Stimulated activated CD8-positive, alpha-beta memory T cell treated with anti-CD3 and anti-CD28 coated beads, Interleukin-12 subunit alpha, Interleukin-12 subunit beta, amount 100 ng/mL, for 24 hours (primary cell): ENCODE data around the gene CCDC116.
"Not testable (repeated sequence)": the region's sequence is repeated elsewhere in the genome, so short reads cannot be mapped to it uniquely, and the experiment has no call there.

Experiments used
- DNase-seq: peaks from one replicate; pipeline ENCODE4 v3.0.0-alpha.2; 2020; ENCODE audit errors: extremely low read depth

The CCDC116 gene

GRCh38 chr22:21652010-21652546 is 19.5 kb downstream of the CCDC116 start:
- peak; percentile 73 for DNase-seq

GRCh38 chr22:21652547-21653545 is 20.3 kb downstream of the CCDC116 start:
- no peak for DNase-seq

GRCh38 chr22:21657020-21657359 is 24.4 kb downstream of the CCDC116 start:
- DNase-seq, result no peak

- peak; percentile 53 for DNase-seq
These were observed 24.9 kb downstream of the CCDC116 start for GRCh38 chr22:21657360-21658032.

- DNase-seq, result no peak
These were observed 27.4 kb downstream of the CCDC116 start for GRCh38 chr22:21659864-21660525.

GRCh38 chr22:21660904-21661303 is 28.3 kb downstream of the CCDC116 start:
- DNase-seq, result no peak

GRCh38 chr22:21661991-21662390 is 29.4 kb downstream of the CCDC116 start:
- no peak for DNase-seq

- DNase-seq, result no peak
These were observed 31.2 kb downstream of the CCDC116 start for GRCh38 chr22:21663738-21664137.

GRCh38 chr22:21665047-21665851 is 32.7 kb downstream of the CCDC116 start:
- DNase-seq, result no peak

- DNase-seq, result no peak
These were observed 34.2 kb downstream of the CCDC116 start for GRCh38 chr22:21666786-21667185.

- DNase-seq, result no peak
These were observed 36.5 kb downstream of the CCDC116 start for GRCh38 chr22:21669026-21669425.

GRCh38 chr22:21672107-21672629 is 39.6 kb downstream of the CCDC116 start:
- no peak for DNase-seq

GRCh38 chr22:21673534-21674321 is 41.2 kb downstream of the CCDC116 start:
- no peak for DNase-seq

- no peak for DNase-seq
These were observed 42.2 kb downstream of the CCDC116 start for GRCh38 chr22:21674638-21675245.

- no peak for DNase-seq
These were observed 45.3 kb downstream of the CCDC116 start for GRCh38 chr22:21677606-21678443.

- DNase-seq, result not testable (repeated sequence)
These were observed 46.3 kb downstream of the CCDC116 start for GRCh38 chr22:21678842-21679241.

GRCh38 chr22:21679383-21679782 is 46.8 kb downstream of the CCDC116 start:
- no peak for DNase-seq

GRCh38 chr22:21680830-21681565 is 48.4 kb downstream of the CCDC116 start:
- no peak for DNase-seq
